DLD1 (cell line): Measurements from ENCODE around the gene MLF2.

Source experiments
- in situ Hi-C: cut with HindIII; loops from 2 replicates; pipeline ENCODE4 v1.10.0; 2017; ENCODE audit warnings: low sequenced_read_pairs

Gene MLF2

GRCh38 chr12:6698352-6699046, 54.4 kb downstream of the MLF2 start:
- in situ Hi-C loops, result no loop called here
